ENCODE results near the gene CCDC190.

The CCDC190 gene

GRCh38 chr1:162859191-162859590 is 1.8 kb downstream of the CCDC190 start:
- H3K36me3 ChIP-seq (ENCODE audit: control insufficient read depth, insufficient read depth, low read length): no peaks in the 10 kb centered on the region
- H3K4me1 ChIP-seq: peaks cover 3% of the 10 kb centered on the region
- H3K27me3 ChIP-seq (ENCODE audit: control insufficient read depth, insufficient read depth, low read length): no peaks in the 10 kb centered on the region
- no peak overlapping the region for H3K9ac ChIP-seq
- no peak overlapping the region for H3K4me3 ChIP-seq (ENCODE audit: low read depth, low read length)
- H3K27ac ChIP-seq: no peak overlapping the region
- no peaks in the 10 kb centered on the region for H3K79me2 ChIP-seq
- H2AFZ ChIP-seq: no peak overlapping the region
- H3K9me3 ChIP-seq (ENCODE audit: control insufficient read depth, low read length): no peaks in the 10 kb centered on the region
- no peak for TF ChIP-seq CTCF (IDR thresholded peaks at IDR 0.05)
- no peak overlapping the region for H3K4me2 ChIP-seq (ENCODE audit: low read length)

- H3K4me2 ChIP-seq (ENCODE audit: low read length): no peak overlapping the region
- H3K79me2 ChIP-seq: no peaks in the 10 kb centered on the region
- TF ChIP-seq CTCF (IDR thresholded peaks at IDR 0.05): no peak
- peaks cover 3% of the 10 kb centered on the region for H3K4me1 ChIP-seq
- no peak overlapping the region for H3K9ac ChIP-seq
- no peaks in the 10 kb centered on the region for H3K27me3 ChIP-seq (ENCODE audit: control insufficient read depth, insufficient read depth, low read length)
- no peak overlapping the region for H3K4me3 ChIP-seq (ENCODE audit: low read depth, low read length)
- no peaks in the 10 kb centered on the region for H3K36me3 ChIP-seq (ENCODE audit: control insufficient read depth, insufficient read depth, low read length)
- H2AFZ ChIP-seq: no peak overlapping the region
- H3K27ac ChIP-seq: no peak overlapping the region
- no peaks in the 10 kb centered on the region for H3K9me3 ChIP-seq (ENCODE audit: control insufficient read depth, low read length)
Measured at GRCh38 chr1:162857850-162858249, 3.1 kb downstream of the CCDC190 start.

GRCh38 chr1:162856260-162856659 is 4.7 kb downstream of the CCDC190 start:
- Histone ChIP-seq H3K9me3 (ENCODE audit: control insufficient read depth, low read length) (no peaks in the 10 kb centered on the region), H3K36me3 (ENCODE audit: control insufficient read depth, insufficient read depth, low read length) (no peaks in the 10 kb centered on the region), H3K27me3 (ENCODE audit: control insufficient read depth, insufficient read depth, low read length) (no peaks in the 10 kb centered on the region), H3K27ac (no peak overlapping the region), H3K4me3 (ENCODE audit: low read depth, low read length) (no peak overlapping the region), H3K4me2 (ENCODE audit: low read length) (no peak overlapping the region), H2AFZ (no peak overlapping the region), H3K79me2 (no peaks in the 10 kb centered on the region), H3K4me1 (peaks cover 3% of the 10 kb centered on the region), H3K9ac (no peak overlapping the region)
- no peak for TF ChIP-seq CTCF (IDR thresholded peaks at IDR 0.05)

- Histone ChIP-seq H3K9ac (no peak overlapping the region), H3K9me3 (ENCODE audit: control insufficient read depth, low read length) (no peaks in the 10 kb centered on the region), H3K36me3 (ENCODE audit: control insufficient read depth, insufficient read depth, low read length) (no peaks in the 10 kb centered on the region), H3K27me3 (ENCODE audit: control insufficient read depth, insufficient read depth, low read length) (no peaks in the 10 kb centered on the region), H3K4me2 (ENCODE audit: low read length) (no peak overlapping the region), H3K4me3 (ENCODE audit: low read depth, low read length) (no peak overlapping the region), H3K79me2 (no peaks in the 10 kb centered on the region), H2AFZ (peak overlapping the region; percentile 5), H3K4me1 (no peaks in the 10 kb centered on the region), H3K27ac (no peak overlapping the region)
- no peak for TF ChIP-seq CTCF (IDR thresholded peaks at IDR 0.05)
Measured at GRCh38 chr1:162855461-162856150, 5.4 kb downstream of the CCDC190 start.

- H2AFZ ChIP-seq: peak overlapping the region; percentile 12
- no peaks in the 10 kb centered on the region for H3K36me3 ChIP-seq (ENCODE audit: control insufficient read depth, insufficient read depth, low read length)
- no peaks in the 10 kb centered on the region for H3K9me3 ChIP-seq (ENCODE audit: control insufficient read depth, low read length)
- no peak overlapping the region for H3K4me3 ChIP-seq (ENCODE audit: low read depth, low read length)
- no peaks in the 10 kb centered on the region for H3K79me2 ChIP-seq
- H3K27ac ChIP-seq: no peak overlapping the region
- no peaks in the 10 kb centered on the region for H3K27me3 ChIP-seq (ENCODE audit: control insufficient read depth, insufficient read depth, low read length)
- H3K4me1 ChIP-seq: no peaks in the 10 kb centered on the region
- no peak overlapping the region for H3K9ac ChIP-seq
- no peak overlapping the region for H3K4me2 ChIP-seq (ENCODE audit: low read length)
- TF ChIP-seq CTCF (IDR thresholded peaks at IDR 0.05): peak; percentile 45
Measured at GRCh38 chr1:162854245-162854882, 6.6 kb downstream of the CCDC190 start.

Data from parathyroid adenoma (tissue), 2 donors.